Immature natural killer cell (primary cell): Measurements from ENCODE around the gene PAMR1. TPM values are rescaled to one million over a fixed set of nuclear protein-coding genes. Genes with fewer than 3 reads are reported as not detected.
A peak's percentile ranks its signal among the peaks of the same experiment; 100 is the strongest.

Experiments used
- DNase-seq, 3 donors: peaks; one replicate each; pipeline ENCODE4 v3.0.0; 2022; ENCODE audit warnings: mixed read lengths in 1 of 3
- H3K27ac Mint-ChIP-seq, 6 donors: one replicate each; pipeline ENCODE4 v1.8.0; 2020; ENCODE audit warnings: mixed read lengths in 6 of 6, mild to moderate bottlenecking in 5 of 6, inconsistent platforms in 4 of 6, moderate library complexity in 3 of 6
- H3K27me3 Mint-ChIP-seq, 3 donors: one replicate each; pipeline ENCODE4 v1.8.0; 2020 to 2021; ENCODE audit warnings: low read depth in 3 of 3, mild to moderate bottlenecking in 3 of 3, mixed read lengths in 3 of 3, moderate library complexity in 3 of 3, inconsistent platforms in 1 of 3
- H3K36me3 Mint-ChIP-seq, 3 donors: one replicate each; pipeline ENCODE4 v1.8.0; 2020; ENCODE audit warnings: mixed read lengths in 3 of 3, inconsistent platforms in 2 of 3, mild to moderate bottlenecking in 2 of 3
- H3K4me1 Mint-ChIP-seq, 2 donors: one replicate each; pipeline ENCODE4 v1.8.0; 2020; ENCODE audit warnings: inconsistent platforms in 2 of 2, mild to moderate bottlenecking in 2 of 2, mixed read lengths in 2 of 2, moderate library complexity in 1 of 2
- H3K4me3 Mint-ChIP-seq, 5 donors: one replicate each; pipeline ENCODE4 v1.8.0; 2020; ENCODE audit warnings: mild to moderate bottlenecking in 5 of 5, mixed read lengths in 5 of 5, inconsistent platforms in 3 of 5, moderate library complexity in 3 of 5
- H3K9me3 Mint-ChIP-seq, 6 donors: one replicate each; pipeline ENCODE4 v1.8.0; 2020; ENCODE audit warnings: mild to moderate bottlenecking in 6 of 6, mixed read lengths in 6 of 6, inconsistent platforms in 4 of 6, moderate library complexity in 3 of 6
- polyA plus RNA-seq, 3 donors: library from polyadenylated mRNA; unstranded; fragments of 300-500 nt; fragmentation: Illumina TruSeq; gene quantifications; one replicate each; pipeline ENCODE4 v1.2.3, GENCODE V29; 2021

PAMR1 gene
- polyA plus RNA-seq, 3 donors from 2014 or later: not detected

GRCh38 chr11:35389112-35389511 lies 136.3 kb downstream of the PAMR1 start:
- Mint-ChIP-seq H3K27ac (no peak overlapping the region), H3K4me3 (no peak overlapping the region), H3K27me3 (peaks cover 0 to 5% (median 2%) of the 10 kb centered on the region in 3 donors), H3K36me3 (no peaks in the 10 kb centered on the region), H3K4me1 (peaks cover 0 to 9% of the 10 kb centered on the region in 2 donors), H3K9me3 (no peaks in the 10 kb centered on the region)
- no peak for DNase-seq

DNA sequence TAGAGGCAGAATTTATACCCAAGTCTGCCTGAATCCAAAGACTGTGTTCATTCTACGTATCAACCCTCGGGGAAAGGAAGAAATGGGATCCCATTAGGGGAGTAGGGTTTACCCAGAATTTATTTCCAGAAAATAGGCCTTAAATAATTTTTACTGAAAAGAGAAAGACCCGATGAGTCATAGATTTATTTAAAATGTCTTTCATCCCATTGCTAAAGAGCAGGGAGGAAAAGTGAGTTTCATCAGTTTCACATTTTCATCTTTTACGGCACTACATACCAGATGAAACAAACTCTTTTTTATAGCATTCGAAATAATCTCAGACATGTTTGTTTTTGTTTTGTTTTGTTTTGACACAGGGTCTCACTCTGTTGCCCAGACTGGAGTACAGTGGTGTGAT lies 137.4 kb downstream of the PAMR1 start:
- H3K9me3 Mint-ChIP-seq: no peaks in the 10 kb centered on the region
- H3K27me3 Mint-ChIP-seq: peaks cover 0 to 5% (median 0%) of the 10 kb centered on the region in 3 donors
- no peak overlapping the region for H3K4me3 Mint-ChIP-seq
- H3K4me1 Mint-ChIP-seq: peaks cover 0 to 9% of the 10 kb centered on the region in 2 donors
- H3K36me3 Mint-ChIP-seq: no peaks in the 10 kb centered on the region
- DNase-seq: no peak
- H3K27ac Mint-ChIP-seq: no peak overlapping the region

DNA sequence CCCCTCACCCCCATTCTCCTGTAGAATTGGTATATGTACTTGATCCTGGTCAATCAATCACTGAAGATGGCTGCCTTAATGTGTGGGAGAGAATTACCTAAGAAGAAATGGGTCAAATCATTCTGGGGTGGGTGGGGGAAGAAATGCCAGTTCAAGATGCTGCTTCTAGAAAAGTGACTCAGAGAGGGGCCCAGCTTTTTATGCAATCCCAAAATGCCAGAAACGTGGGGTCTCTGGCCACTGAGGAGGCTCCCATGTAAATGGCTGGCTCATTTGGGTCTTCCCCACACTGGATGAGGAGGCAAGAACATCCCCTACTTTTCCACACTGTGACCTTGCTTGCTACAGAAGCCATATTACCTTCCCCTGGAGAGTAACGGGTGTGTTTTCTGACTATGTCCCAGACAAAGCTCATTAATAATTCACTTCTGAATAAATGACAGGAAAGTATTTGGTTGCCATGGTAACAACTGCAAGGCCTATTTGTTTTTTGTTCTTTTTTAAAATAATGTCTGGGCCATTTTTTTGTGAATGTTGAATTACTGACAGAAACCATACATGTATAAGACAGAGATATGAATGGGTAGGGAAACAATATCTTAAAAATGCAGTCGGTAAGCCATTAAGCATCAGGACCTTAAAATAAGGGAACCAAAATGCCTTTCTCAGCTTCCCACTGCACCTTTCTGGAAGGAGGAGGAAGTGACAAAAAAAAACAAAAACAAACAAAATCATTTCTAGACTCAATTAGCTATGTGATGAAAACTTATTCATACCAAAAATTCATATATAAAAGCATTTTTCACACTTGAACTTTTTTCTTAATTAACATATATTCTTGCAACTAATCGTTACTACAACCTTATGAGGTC lies 138.1 kb downstream of the PAMR1 start:
- Mint-ChIP-seq H3K9me3 (no peaks in the 10 kb centered on the region), H3K36me3 (no peaks in the 10 kb centered on the region), H3K4me1 (peaks cover 0 to 8% of the 10 kb centered on the region in 2 donors), H3K27me3 (peaks cover 0 to 5% (median 2%) of the 10 kb centered on the region in 3 donors), H3K27ac (peak overlapping the region in 1 of 6 donors; percentile 23), H3K4me3 (no peak overlapping the region)
- no peak for DNase-seq

DNA sequence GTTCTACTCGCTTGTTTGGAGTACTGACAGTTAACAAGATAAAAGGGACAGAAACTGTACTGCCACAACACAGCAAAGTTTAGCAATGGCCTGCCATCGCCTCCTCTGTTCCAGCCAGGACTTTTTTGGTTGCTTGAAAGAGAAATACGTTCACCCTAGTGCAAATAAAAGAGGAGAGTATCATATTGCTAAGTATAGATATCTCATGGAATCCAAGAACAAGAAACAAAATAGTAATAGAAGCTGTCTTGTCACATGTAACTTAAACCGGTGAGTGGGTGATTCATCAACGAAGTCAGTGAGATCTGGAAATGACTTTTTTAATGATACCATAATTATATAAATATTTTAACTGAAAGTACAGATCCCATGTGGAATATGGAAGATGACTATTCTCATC lies 141.5 kb downstream of the PAMR1 start:
- Mint-ChIP-seq H3K27ac (no peak overlapping the region), H3K4me1 (no peaks in the 10 kb centered on the region), H3K36me3 (no peaks in the 10 kb centered on the region), H3K9me3 (no peaks in the 10 kb centered on the region), H3K27me3 (peaks cover 2 to 5% (median 2%) of the 10 kb centered on the region in 3 donors), H3K4me3 (no peak overlapping the region)
- DNase-seq: no peak

Other genes with a start within 250 kb of the PAMR1 start
- under 1 TPM in 2 of 3 donors, not detected in 1; 0.03 to 0.06 TPM for gene SLC1A2, start 106.1 kb downstream of the PAMR1 start, polyA plus RNA-seq
- not detected for gene FJX1, start 92.8 kb upstream of the PAMR1 start, polyA plus RNA-seq
- gene TRIM44, start 137.2 kb upstream of the PAMR1 start, polyA plus RNA-seq: 10 to 100 TPM; 36.0 to 55.3 (median 41.1) TPM